HepG2 (cell line): Measurements from ENCODE around the gene COX4I1. TPM values are rescaled to one million over a fixed set of nuclear protein-coding genes. Genes with fewer than 3 reads are reported as not detected.

ENCODE experiments used
- ATAC-seq: fragments of 200-7000 bp; cut with Tn5 transposase; 3 replicates; pipeline ENCODE4 v1.9.1; 2020; ENCODE audit warnings: mild to moderate bottlenecking, moderate library complexity
- BruUV-seq: library from RNA; stranded (reverse); fragments of 400-500 nt; replicated peaks from 2 replicates; lab custom pipeline; 2021; lab: Mats Ljungman, UMichigan
- CTCF ChIA-PET: fragments of 300-600 bp; formaldehyde crosslinking; extraction: SDS; loops from one replicate; lab custom pipeline; 2021; ENCODE audit warnings: low total read pairs, inconsistent platforms, low intra/inter-chr PET ratio; lab: Yijun Ruan, JAX
- POLR2A ChIA-PET: fragments of 350-600 bp; sonication (Branson Sonifier 250); formaldehyde crosslinking; loops from one replicate; lab custom pipeline; 2020; ENCODE audit warnings: antibody characterized with exemption, inconsistent platforms; lab: Yijun Ruan, JAX
- DNase-seq: peaks from one replicate; pipeline ENCODE4 v3.0.0-alpha.2; 2015; ENCODE audit warnings: low spot score
- FAIRE-seq: peaks from 3 replicates; lab custom pipeline; 2011; peaks lifted over from hg19 to GRCh38; lab: Jason Lieb, UNC
- H2AFZ ChIP-seq: one replicate; pipeline ENCODE4 v1.6.1; 2011; ENCODE audit warnings: low read length, inconsistent platforms
- H3K27ac ChIP-seq: fragments of 300-600 bp; 3 replicates; pipeline ENCODE4 v1.8.0; 2011; ENCODE audit warnings: mixed run types, mild to moderate bottlenecking, mixed read lengths, low read length, inconsistent platforms; ENCODE audit not compliant: insufficient read depth; ENCODE audit errors: extremely low read length
- H3K27me3 ChIP-seq, 2 experiments: fragments of 200-600 bp in 1 of 2; 2 replicates in 1 of 2; 3 replicates in 1 of 2; pipeline versions ENCODE4 v1.6.0 to v1.8.0; 2011; ENCODE audit warnings: low read length in 2 of 2, mild to moderate bottlenecking in 2 of 2, moderate library complexity in 2 of 2, inconsistent platforms in 1 of 2; ENCODE audit not compliant: insufficient read depth in 2 of 2, control insufficient read depth in 1 of 2
- H3K36me3 ChIP-seq, 2 experiments: fragments of 200-600 bp in 1 of 2; replicated peaks in 1 of 2; 2 replicates in 1 of 2; 3 replicates in 1 of 2; pipeline versions ENCODE4 v1.5.1 to v1.8.0; 2011; ENCODE audit warnings: low read length in 2 of 2, inconsistent platforms in 1 of 2; ENCODE audit not compliant: insufficient read depth in 2 of 2, control insufficient read depth in 1 of 2
- H3K4me1 ChIP-seq: 2 replicates; pipeline ENCODE4 v1.5.1; 2012; ENCODE audit warnings: low read length, inconsistent platforms; ENCODE audit not compliant: insufficient read depth
- H3K4me2 ChIP-seq: 2 replicates; pipeline ENCODE4 v1.6.0; 2011; ENCODE audit warnings: low read depth, low read length, inconsistent platforms
- H3K4me3 ChIP-seq, 3 experiments: fragments of 200-600 bp in 1 of 3; sonication (generic), shearing (Covaris generic) in 1 of 3; replicated peaks in 1 of 3; 2 replicates each; pipeline ENCODE4 v1.5.1; 2011 to 2016; ENCODE audit warnings: low read length in 3 of 3, inconsistent platforms in 2 of 3, low read depth in 2 of 3, mild to moderate bottlenecking in 2 of 3, control low read depth in 1 of 3, mixed read lengths in 1 of 3; ENCODE audit not compliant: insufficient read depth in 1 of 3
- H3K79me2 ChIP-seq: one replicate; pipeline ENCODE4 v1.6.1; 2011; ENCODE audit warnings: low read length, inconsistent platforms; ENCODE audit not compliant: insufficient read depth
- H3K9ac ChIP-seq: 2 replicates; pipeline ENCODE4 v1.6.0; 2011; ENCODE audit warnings: mild to moderate bottlenecking, low read depth, low read length, inconsistent platforms; ENCODE audit not compliant: insufficient read depth
- H3K9me3 ChIP-seq: 2 replicates; pipeline ENCODE4 v1.5.1; 2012; ENCODE audit warnings: mild to moderate bottlenecking, low read length
- H4K20me1 ChIP-seq: 2 replicates; pipeline ENCODE4 v1.6.0; 2011; ENCODE audit warnings: inconsistent platforms, mild to moderate bottlenecking, low read length, moderate library complexity; ENCODE audit not compliant: insufficient read depth
- MAZ ChIP-seq, 2 experiments: sonication (generic) in 1 of 2; formaldehyde crosslinking in 1 of 2; IDR thresholded peaks; 2 replicates each; pipeline versions ENCODE4 v1.5.0 to v1.6.1; 2012 to 2020; ENCODE audit warnings: low read depth in 2 of 2, mild to moderate bottlenecking in 2 of 2, borderline replicate concordance in 1 of 2, improper control_type of control experiment in 1 of 2, low read length in 1 of 2, missing genetic modification reagents in 1 of 2, moderate library complexity in 1 of 2
- PHF21A ChIP-seq: sonication (generic); formaldehyde crosslinking; IDR thresholded peaks from 2 replicates; pipeline ENCODE4 v1.5.0; 2020; ENCODE audit warnings: mild to moderate bottlenecking, missing genetic modification reagents
- ZBTB3 ChIP-seq: sonication (generic); formaldehyde crosslinking; IDR thresholded peaks from 2 replicates; pipeline ENCODE4 v1.4.0; 2020; ENCODE audit warnings: low read depth, mild to moderate bottlenecking, moderate library complexity, missing genetic modification reagents, borderline replicate concordance
- ZBTB7A ChIP-seq: sonication (generic); formaldehyde crosslinking; IDR thresholded peaks from 2 replicates; pipeline ENCODE4 v1.8.0; 2022; ENCODE audit warnings: mild to moderate bottlenecking, missing genetic modification reagents
- ZMYM4 ChIP-seq: sonication (generic); formaldehyde crosslinking; IDR thresholded peaks from 2 replicates; pipeline ENCODE4 v1.8.1; 2023; ENCODE audit warnings: mild to moderate bottlenecking, missing genetic modification reagents
- ZNF616 ChIP-seq: sonication (generic); formaldehyde crosslinking; IDR thresholded peaks from 2 replicates; pipeline ENCODE4 v1.5.0; 2020; ENCODE audit warnings: low read depth, mild to moderate bottlenecking, missing genetic modification reagents
- ZNF687 ChIP-seq: sonication (generic); formaldehyde crosslinking; IDR thresholded peaks from 2 replicates; pipeline ENCODE4 v1.5.1; 2020; ENCODE audit warnings: mild to moderate bottlenecking, missing genetic modification reagents, moderate library complexity
- ZNF704 ChIP-seq: sonication (generic); formaldehyde crosslinking; IDR thresholded peaks from 2 replicates; pipeline ENCODE4 v1.8.1; 2023; ENCODE audit warnings: mild to moderate bottlenecking, inconsistent platforms, moderate library complexity, missing genetic modification reagents, borderline replicate concordance
- WGBS: methylation state at CpG from one replicate; pipeline ENCODE4 v1.1.6; 2017; ENCODE audit warnings: low lambda C conversion rate; 5-methylcytosine and 5-hydroxymethylcytosine counted together
- in situ Hi-C: cut with HindIII; loops from 2 replicates; pipeline ENCODE4 v1.10.0; 2017; ENCODE audit warnings: low pct_unique_long_range_greater_than_20kb; ENCODE audit not compliant: extremely low pct_ligation_motif_present
- intact Hi-C: fragments of 100-400 bp; cut with micrococcal nuclease; formaldehyde crosslinking; loops from one replicate; pipeline ENCODE4 v1.10.0; 2022; ENCODE audit not compliant: unreplicated experiment
- polyA plus RNA-seq, 8 experiments: library from polyadenylated mRNA; depleted of rRNA in 3 of 8; stranded (reverse) in 7 of 8; unstranded in 1 of 8; fragments of >200 nt; fragmentation: Illumina TruSeq in 4 of 8; extraction: Trizol in 4 of 8; gene quantifications; 2 replicates each; pipeline versions ENCODE4 v1.2.1 to v1.2.3, GENCODE V29; 2011 to 2016; ENCODE audit warnings: low read depth in 4 of 8, missing spikeins in 1 of 8, mixed read lengths in 1 of 8; ENCODE audit not compliant: insufficient read depth in 1 of 8
- total RNA-seq, 5 experiments: library from RNA; depleted of rRNA; stranded (reverse); fragments of >200 nt; fragmentation: Illumina TruSeq; extraction: Trizol; gene quantifications; 2 replicates each; pipeline ENCODE4 v1.2.3, GENCODE V29; 2016; ENCODE audit warnings: low read depth in 1 of 5
- TF ChIP-seq, protein P1 (sequence below): sonication (generic); formaldehyde crosslinking; IDR thresholded peaks from 2 replicates; pipeline ENCODE4 v1.5.0; 2020; ENCODE audit warnings: missing genetic modification reagents
- TF ChIP-seq, protein P2 (sequence below): sonication (generic); formaldehyde crosslinking; IDR thresholded peaks from 2 replicates; pipeline ENCODE4 v1.4.0; 2020; ENCODE audit warnings: missing genetic modification reagents, mild to moderate bottlenecking, borderline replicate concordance

COX4I1 gene
- total and polyA plus RNA-seq, 2 of the 13 experiments (the other 11 are each of a cell fraction or from before 2014, with no cell fraction given) = 658 to 902 TPM

DNA sequence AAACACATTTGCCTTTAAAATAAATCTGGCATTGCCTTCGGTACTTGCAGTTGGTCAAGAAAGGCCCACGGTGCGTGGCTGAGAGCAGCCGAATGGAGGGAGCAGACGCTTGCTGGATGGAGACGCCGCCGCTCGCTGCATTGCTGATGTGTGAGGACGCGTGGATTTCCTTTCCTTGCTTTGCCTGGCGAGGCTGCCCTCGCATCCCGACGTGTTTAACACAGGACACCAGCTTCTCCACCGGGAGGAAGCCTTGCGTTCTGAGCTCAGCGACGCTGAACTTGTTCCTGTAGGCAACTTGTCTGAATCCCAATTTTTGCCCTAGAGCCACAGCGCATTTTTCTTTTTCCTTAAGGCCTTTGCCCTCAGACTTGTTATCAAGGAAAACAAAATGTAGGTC is 45.8 kb downstream of the COX4I1 start (continued):
- peak; percentile 49; the same call in 1 of the 2 replicates for TF ChIP-seq ZNF687
- TF ChIP-seq, protein P1, sequence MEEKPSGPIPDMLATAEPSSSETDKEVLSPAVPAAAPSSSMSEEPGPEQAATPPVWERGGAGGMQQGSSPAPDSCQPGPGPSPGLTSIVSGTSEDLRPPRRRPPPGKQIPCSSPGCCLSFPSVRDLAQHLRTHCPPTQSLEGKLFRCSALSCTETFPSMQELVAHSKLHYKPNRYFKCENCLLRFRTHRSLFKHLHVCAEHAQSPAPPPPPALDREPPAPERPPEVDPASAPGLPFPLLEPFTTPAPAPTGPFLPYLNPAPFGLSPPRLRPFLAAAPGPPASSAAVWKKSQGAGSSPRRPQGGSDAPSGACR = 0 out of 2 replicates have a peak, but pooled peaks have one; percentile 12
- TF ChIP-seq ZBTB7A (CRISPR knock-in tag) = 0 out of 2 replicates have a peak, but pooled peaks have one; percentile 21

DNA sequence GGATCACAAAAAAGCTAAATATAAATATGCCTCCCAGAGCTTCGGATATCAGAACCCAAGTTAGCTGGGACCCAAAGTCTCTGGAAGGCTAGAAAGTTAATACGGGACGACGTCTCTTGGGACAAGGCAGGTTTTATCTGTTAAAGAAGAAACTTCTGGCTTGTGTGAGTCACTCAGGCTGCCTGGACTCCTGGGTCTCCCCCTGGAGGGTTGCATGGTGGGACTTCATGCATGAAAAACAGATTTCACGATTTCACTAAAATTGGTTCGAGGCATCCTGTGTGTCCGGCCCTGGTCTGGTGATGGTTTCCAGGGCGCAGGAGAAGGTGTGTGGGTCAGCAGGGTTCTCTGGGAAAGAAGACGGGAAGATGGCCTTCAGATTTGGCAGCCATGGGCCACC is 47.0 kb downstream of the COX4I1 start:
- no peaks in the 10 kb centered on the region; a peak in 2 of 5 replicates for H3K27me3 ChIP-seq
- TF ChIP-seq ZBTB3 (CRISPR knock-in tag) = no peak
- TF ChIP-seq PHF21A (CRISPR knock-in tag) = 0 out of 2 replicates have a peak, but pooled peaks have one; percentile 1
- TF ChIP-seq ZNF616 (CRISPR knock-in tag) = 0 out of 2 replicates have a peak, but pooled peaks have one; percentile 10
- TF ChIP-seq, protein P2, sequence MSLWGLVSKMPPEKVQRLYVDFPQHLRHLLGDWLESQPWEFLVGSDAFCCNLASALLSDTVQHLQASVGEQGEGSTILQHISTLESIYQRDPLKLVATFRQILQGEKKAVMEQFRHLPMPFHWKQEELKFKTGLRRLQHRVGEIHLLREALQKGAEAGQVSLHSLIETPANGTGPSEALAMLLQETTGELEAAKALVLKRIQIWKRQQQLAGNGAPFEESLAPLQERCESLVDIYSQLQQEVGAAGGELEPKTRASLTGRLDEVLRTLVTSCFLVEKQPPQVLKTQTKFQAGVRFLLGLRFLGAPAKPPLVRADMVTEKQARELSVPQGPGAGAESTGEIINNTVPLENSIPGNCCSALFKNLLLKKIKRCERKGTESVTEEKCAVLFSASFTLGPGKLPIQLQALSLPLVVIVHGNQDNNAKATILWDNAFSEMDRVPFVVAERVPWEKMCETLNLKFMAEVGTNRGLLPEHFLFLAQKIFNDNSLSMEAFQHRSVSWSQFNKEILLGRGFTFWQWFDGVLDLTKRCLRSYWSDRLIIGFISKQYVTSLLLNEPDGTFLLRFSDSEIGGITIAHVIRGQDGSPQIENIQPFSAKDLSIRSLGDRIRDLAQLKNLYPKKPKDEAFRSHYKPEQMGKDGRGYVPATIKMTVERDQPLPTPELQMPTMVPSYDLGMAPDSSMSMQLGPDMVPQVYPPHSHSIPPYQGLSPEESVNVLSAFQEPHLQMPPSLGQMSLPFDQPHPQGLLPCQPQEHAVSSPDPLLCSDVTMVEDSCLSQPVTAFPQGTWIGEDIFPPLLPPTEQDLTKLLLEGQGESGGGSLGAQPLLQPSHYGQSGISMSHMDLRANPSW (CRISPR knock-in tag) = no peak
- 0 out of 2 replicates have a peak, but pooled peaks have one; percentile 4 for TF ChIP-seq ZMYM4
- no peak for TF ChIP-seq MAZ (IDR thresholded peaks at IDR 0.05; ENCODE audit: borderline replicate concordance, low read depth, low read length)
- 0 out of 2 replicates have a peak, but pooled peaks have one; percentile 29 for TF ChIP-seq MAZ (CRISPR knock-in tag; IDR thresholded peaks at IDR 0.05; ENCODE audit: low read depth)
- TF ChIP-seq ZNF704 (CRISPR knock-in tag) = no peak

More for the DNA sequence above, 47.0 kb downstream of the COX4I1 start:
- H3K4me2 ChIP-seq = peak overlapping the region; percentile 99
- H3K4me3 ChIP-seq = no peak overlapping the region
- intact Hi-C loops (no loop called here), in situ Hi-C loops (no loop called here)
- no peaks in the 10 kb centered on the region for H3K79me2 ChIP-seq
- no peaks in the 10 kb centered on the region for H3K9me3 ChIP-seq
- ATAC-seq (no peak), FAIRE-seq (no peak), DNase-seq (no peak)
- no peak overlapping the region for H3K9ac ChIP-seq
- BruUV-seq = no TSS peak
- 63% methylated on average over 9 of the region's 9 CpGs for WGBS
- no peaks in the 10 kb centered on the region for H3K36me3 ChIP-seq
- H2AFZ ChIP-seq = no peak overlapping the region
- peak overlapping the region; percentile 84 for H3K27ac ChIP-seq
- H4K20me1 ChIP-seq = no peaks in the 10 kb centered on the region
- POLR2A ChIA-PET = no interaction called here
- H3K4me1 ChIP-seq = peaks cover 73% of the 10 kb centered on the region
- CTCF ChIA-PET = no interaction called here
